GM19351 (cell line): ENCODE measurements around the gene GLUL.
"Not testable (repeated sequence)": the region's sequence is repeated elsewhere in the genome, so short reads cannot be mapped to it uniquely, and the experiment has no call there.

Source experiments
- ATAC-seq: cut with Tn5 transposase; IDR thresholded peaks from one replicate; pipeline ENCODE4 v1.9.1; 2021; ENCODE audit warnings: mild to moderate bottlenecking, moderate library complexity; ENCODE audit not compliant: unreplicated experiment

GLUL gene

GRCh38 chr1:182394055-182394775 is 2.6 kb upstream of the GLUL start:
- ATAC-seq = no peak

DNA sequence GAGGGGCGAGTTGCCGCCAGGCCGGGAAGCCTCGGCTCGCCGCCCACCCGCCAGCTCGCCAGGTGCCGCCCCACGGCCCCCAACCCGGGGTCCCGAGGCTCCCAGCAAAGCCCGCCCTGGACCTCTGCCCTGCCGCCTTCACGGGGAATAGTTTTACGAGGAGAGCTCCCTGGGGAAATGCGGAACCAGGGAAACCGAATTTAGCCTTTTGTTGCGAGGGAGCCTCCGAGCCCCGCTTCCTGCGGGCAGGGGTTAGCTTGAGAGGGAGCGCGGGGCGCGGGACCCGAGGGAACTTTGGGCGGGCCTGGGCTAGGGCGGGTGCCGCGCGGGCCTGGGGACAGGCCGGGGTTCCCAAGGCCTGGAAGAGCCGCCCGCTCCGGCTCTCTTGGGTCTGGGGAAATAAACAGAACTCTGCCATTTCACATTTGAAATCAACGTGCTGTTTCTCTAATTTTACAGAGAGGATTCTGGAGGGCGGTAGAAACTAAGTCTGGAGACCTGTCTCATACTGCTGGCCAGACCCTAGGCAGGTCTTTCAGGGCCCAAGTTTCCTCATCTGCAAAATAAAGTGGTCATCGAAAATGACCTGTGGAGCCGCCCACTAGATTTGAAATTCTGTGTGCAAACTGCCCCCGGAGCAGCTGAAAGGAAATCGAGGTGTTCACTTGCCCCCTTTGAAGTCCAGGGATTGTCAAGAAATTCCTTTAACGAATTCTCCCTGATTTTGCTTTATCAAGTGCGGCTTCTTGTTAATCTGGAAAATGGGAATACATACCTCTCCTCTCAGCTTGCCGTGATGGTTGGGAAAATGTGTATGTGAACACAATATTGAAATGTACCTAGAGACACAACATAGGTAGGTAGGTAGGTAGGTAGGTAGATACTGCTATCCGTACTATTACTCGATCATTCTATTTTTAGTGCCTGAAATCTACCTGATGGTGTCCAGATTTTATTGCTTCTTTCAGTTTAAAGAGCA is 749 bp upstream of the GLUL start:
- ATAC-seq = peak; percentile 4

- peak; percentile 2 for ATAC-seq
Measured at GRCh38 chr1:182391028-182391361, 595 bp downstream of the GLUL start.

DNA sequence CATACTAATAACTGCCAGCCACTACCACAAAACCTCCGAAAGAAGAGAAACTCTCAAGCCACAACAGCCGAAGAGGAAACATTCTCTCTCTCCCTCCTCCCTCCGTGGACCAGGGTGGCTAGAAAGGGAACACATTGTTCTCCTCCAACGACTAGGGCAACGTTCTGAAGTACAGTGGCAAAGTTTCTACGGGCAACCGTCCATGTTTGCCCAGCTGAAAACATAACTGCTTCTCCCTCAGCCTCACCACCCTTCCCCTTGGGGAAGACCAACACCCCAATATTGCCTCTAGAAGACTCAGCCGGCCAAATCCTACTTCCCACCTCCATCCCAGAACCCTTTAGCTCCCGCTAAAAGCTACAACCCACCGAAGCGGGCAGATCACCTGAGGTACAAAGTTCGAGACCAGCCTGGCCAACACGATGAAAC is 2.0 kb downstream of the GLUL start:
- ATAC-seq = no peak

- ATAC-seq = no peak
Measured at GRCh38 chr1:182388392-182389134, 3.0 kb downstream of the GLUL start.

DNA sequence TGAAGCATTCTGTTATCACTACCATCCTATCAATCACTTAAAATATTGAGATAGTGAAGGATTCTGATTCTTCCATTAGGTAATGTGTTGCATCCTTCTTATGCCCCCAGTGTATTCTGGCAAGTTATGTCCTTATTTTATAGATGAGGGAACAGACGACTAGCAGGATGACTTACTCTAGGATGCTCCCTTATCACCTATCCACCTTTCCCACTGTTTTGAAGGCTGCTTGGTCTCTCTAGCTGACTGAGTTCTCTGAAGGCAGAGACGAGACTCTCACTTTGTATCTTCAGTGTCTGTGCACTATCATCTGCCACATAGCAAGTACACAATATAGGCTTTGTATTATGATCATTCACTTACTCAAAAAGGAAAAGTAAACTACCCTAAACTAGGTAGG is 4.0 kb downstream of the GLUL start:
- no peak for ATAC-seq

- no peak for ATAC-seq
Measured at GRCh38 chr1:182386980-182387379, 4.6 kb downstream of the GLUL start.

DNA sequence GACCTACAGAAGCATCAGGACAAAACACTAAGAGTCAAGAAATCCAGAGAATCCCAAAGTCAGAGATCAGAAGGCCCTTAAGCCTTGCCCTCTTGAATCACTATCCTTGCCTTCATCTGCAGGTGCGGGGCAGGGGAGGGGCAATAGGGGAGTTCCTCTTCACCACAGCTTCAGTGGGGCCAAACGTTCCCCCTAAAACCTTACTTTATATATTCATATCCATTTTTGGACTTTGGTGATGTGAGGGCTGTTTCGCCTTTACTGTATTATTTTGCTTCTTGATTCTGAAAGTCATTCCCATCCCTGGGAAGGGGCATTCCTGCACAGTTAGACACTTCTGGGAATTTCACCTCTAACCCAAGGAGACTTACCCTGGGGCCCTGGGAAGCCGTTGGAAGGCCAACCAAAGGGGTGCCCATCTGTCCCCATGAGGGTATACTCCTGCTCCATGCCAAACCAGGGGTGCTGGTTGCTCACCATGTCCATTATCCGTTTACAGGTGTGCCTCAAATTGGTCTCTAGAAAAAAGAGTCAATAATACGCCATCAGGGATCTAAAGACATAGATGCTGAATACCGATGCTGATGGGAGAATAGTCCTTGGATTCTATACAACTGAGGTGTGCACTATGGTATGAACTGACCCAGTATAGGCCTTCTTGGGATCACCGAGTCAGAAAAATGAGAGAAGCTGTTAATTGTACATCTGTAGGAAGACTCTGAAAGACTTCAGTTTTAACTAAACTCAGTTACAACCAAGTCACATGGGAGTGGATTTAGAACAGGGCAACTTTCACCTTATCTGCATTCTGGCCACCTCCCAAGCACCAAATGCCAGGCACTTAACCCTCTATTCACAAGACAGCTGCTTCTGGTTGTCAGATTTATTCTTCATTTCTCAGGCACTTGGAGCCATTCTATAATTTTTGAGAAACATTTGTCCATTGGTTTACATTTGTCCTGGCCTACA is 5.4 kb downstream of the GLUL start:
- no peak for ATAC-seq

- no peak for ATAC-seq
Measured at GRCh38 chr1:182384387-182384960, 7.1 kb downstream of the GLUL start.

DNA sequence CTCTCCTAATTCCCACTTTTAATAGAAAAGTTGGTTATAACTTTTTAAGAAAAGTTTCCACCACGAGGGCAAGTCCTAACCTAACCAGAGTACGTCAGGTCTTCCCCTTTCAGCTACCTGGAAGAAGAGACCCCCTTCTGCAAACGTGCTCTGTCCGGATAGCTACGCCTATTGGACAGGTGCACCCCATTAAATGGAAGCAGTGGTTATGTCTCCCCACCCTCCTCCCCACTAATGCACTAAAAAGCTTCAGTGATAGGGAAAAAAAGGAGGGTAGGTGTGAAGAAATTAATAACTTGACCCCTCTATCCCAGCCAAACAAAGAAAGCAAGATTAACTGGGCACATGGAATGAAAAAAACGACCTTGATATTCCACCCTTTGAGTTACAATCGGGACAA is 7.7 kb downstream of the GLUL start:
- ATAC-seq = no peak

- ATAC-seq = no peak
Measured at GRCh38 chr1:182383037-182383661, 8.4 kb downstream of the GLUL start.

GRCh38 chr1:182381962-182382819 is 9.4 kb downstream of the GLUL start:
- ATAC-seq = no peak

DNA sequence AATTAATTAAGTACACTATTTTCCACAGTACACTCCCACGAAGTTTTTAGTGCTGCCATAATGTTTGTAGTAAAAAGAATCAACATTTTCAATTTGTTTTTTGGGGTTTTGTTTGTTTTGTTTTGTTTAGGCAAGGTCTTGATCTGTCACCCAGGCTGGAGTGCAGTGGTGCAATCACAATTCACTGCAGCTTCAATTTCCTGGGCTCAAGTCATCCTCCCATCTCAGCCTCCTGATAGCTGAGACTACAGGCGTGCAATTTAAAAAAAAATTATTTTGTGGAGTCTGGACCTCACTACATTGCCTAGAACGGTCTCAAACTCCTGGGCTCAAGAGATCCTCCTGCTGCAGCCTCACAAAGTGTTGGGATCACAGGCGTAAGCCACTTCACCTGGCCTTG is 11.4 kb downstream of the GLUL start:
- no peak for ATAC-seq

DNA sequence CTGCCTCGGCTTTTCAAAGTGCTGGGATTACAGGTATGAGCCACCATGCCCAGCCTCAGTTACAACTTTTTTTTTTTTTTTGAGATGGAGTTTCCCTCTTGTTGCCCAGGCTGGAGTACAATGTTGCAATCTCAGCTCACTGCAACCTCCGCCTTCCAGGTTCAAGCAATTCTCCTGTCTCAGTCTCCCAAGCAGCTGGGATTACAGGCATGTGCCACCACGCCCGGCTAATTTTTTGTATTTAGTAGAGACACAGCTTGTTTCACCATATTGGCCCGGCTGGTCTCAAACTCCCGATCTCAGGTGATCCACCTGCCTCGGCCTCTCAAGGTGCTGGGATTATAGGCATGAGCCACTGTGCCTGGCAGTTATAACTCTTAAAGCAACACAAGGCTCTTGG is 11.8 kb downstream of the GLUL start:
- not testable (repeated sequence) for ATAC-seq

DNA sequence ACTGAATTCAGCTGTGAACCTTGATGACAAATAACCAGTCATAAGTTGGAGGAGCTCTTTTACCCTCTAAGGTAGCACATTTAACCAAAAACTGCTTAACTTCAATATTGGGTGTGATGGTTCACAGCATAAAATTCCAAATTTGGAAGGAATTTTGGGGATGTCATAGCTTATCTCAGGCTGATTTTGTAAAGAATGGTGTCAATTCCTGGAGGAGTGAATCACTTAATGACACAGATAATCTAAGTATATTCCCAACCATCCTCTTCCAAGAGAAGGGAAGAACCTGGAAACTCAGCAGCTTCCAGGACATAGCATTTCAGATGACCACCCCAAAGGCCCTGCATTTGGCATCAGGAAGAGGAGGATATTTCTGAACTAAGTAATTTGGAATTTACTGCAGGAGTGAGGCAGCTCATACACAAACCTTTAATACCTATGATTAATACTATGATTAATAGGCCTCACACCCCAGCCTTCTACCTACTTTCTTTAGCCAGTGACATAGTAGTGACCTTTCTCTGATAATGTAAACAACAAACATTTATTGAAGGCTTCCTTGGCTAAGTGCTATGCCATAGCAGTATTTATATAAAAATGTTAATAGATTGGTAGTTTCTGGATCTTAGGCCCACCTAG is 14.5 kb downstream of the GLUL start:
- ATAC-seq = no peak

DNA sequence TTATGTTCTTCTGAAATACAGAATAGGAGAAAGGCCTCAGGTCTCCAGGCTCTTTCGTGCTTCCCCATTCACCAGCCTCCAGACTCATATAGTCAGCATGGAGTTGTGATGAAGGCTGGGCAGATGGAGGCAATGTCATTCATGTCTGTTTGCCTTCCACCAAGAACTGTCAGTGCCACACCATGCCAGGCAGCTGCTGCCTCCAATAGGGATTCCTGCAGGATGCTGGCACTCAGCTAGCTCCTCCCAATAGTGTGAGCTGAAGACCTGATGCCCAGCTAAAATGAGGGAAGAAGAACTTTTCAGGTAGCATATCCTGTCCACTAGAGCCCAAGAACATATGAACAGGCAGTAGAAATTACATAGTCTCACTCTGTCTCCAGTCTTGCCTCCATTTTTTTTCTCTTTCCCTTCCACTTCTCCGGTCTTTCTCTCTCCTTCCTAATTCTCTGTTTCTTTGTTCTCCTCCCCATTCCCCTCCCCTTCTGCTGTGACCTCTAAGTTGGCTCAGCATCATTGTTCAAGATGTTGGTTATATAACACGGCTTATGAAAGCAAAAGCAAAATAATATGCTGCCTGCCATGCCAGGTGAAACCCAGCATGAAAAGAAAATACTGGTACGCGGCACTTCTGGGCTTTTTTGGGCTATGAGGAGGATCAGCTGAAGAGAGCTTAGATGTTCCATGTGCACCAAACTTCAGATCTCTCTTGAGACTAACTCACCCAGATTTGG is 17.3 kb downstream of the GLUL start:
- no peak for ATAC-seq

DNA sequence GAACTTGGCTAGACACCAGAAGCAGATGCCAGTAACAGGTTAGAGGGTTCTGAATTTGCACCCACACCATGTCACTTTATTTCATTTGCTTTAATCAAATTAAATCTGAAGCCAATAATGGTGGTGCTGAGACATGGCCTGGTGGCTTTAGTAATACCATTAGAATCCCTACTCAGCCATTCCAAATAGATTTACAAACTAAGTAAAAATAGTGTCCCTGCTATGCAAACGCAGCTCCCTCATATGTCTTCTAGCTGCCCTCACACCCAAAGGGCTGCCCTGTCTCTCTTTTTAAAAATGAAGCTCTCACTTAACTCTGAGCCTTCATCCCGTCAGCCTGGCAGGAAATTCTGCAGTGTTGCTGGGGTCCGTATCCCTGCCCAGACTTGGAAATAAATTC is 21.1 kb downstream of the GLUL start:
- ATAC-seq = no peak
